CD14-positive monocyte (primary cell): Measurements from ENCODE around the gene SEZ6L2. TPM values are rescaled to one million over a fixed set of nuclear protein-coding genes. Genes with fewer than 3 reads are reported as not detected.

Source experiments
- DNase-seq, 3 donors: peaks; one replicate each; pipeline ENCODE4 v3.0.0-alpha.2; 2011 to 2022
- H2AFZ ChIP-seq: 2 replicates; pipeline ENCODE4 v1.6.0; 2012; ENCODE audit warnings: mild to moderate bottlenecking, low read depth, low read length, inconsistent platforms; ENCODE audit not compliant: insufficient read depth, poor library complexity, severe bottlenecking
- H3K27ac ChIP-seq, 2 donors: 1 replicate in 1 of 2; 2 replicates in 1 of 2; pipeline ENCODE4 v1.5.1; 2012 to 2013; ENCODE audit warnings: low read length in 2 of 2, control low read depth in 1 of 2, inconsistent platforms in 1 of 2, low read depth in 1 of 2, mild to moderate bottlenecking in 1 of 2
- H3K27me3 ChIP-seq, 2 donors: one replicate each; pipeline versions ENCODE4 v1.6.0 to v1.6.1; 2011 to 2013; ENCODE audit warnings: low read length in 2 of 2; ENCODE audit not compliant: control insufficient read depth in 2 of 2, insufficient read depth in 2 of 2
- H3K36me3 ChIP-seq, 2 donors: replicated peaks in 1 of 2; 1 replicate in 1 of 2; 2 replicates in 1 of 2; pipeline versions ENCODE4 v1.5.1 to v1.6.1; 2012 to 2013; ENCODE audit warnings: low read length in 2 of 2, control low read depth in 1 of 2, inconsistent platforms in 1 of 2, mild to moderate bottlenecking in 1 of 2; ENCODE audit not compliant: insufficient read depth in 2 of 2, control insufficient read depth in 1 of 2
- H3K4me1 ChIP-seq, 2 donors: 1 replicate in 1 of 2; 2 replicates in 1 of 2; pipeline versions ENCODE4 v1.5.1 to v1.6.1; 2012 to 2013; ENCODE audit warnings: low read length in 2 of 2, control low read depth in 1 of 2, inconsistent platforms in 1 of 2, mild to moderate bottlenecking in 1 of 2, moderate library complexity in 1 of 2; ENCODE audit not compliant: insufficient read depth in 2 of 2, control insufficient read depth in 1 of 2
- H3K4me2 ChIP-seq: replicated peaks from 2 replicates; pipeline ENCODE3; 2012; ENCODE audit warnings: low read length, moderate library complexity, mild to moderate bottlenecking; ENCODE audit not compliant: poor library complexity, severe bottlenecking; ENCODE audit errors: extremely low read depth
- H3K4me3 ChIP-seq, 3 experiments: fragments of 200-600 bp in 1 of 3; sonication (generic) in 1 of 3; replicated peaks in 1 of 3; 1 replicate in 2 of 3; 2 replicates in 1 of 3; pipeline ENCODE4 v1.5.1; 2011 to 2013; ENCODE audit warnings: low read length in 3 of 3, mild to moderate bottlenecking in 3 of 3, control low read depth in 2 of 3, low read depth in 2 of 3, inconsistent platforms in 1 of 3, moderate library complexity in 1 of 3
- H3K79me2 ChIP-seq: 2 replicates; pipeline ENCODE4 v1.6.0; 2012; ENCODE audit warnings: mild to moderate bottlenecking, control low read depth, inconsistent platforms, low read length, moderate library complexity; ENCODE audit not compliant: insufficient read depth
- H3K9ac ChIP-seq: 2 replicates; pipeline ENCODE4 v1.6.0; 2017; ENCODE audit warnings: low read length, mild to moderate bottlenecking; ENCODE audit not compliant: insufficient read depth, poor library complexity, severe bottlenecking
- H3K9me3 ChIP-seq, 2 donors: replicated peaks in 1 of 2; 1 replicate in 1 of 2; 2 replicates in 1 of 2; pipeline versions ENCODE4 v1.5.1 to v1.6.1; 2012 to 2013; ENCODE audit warnings: low read length in 2 of 2, control low read depth in 1 of 2; ENCODE audit not compliant: control insufficient read depth in 1 of 2, insufficient read depth in 1 of 2
- H4K20me1 ChIP-seq: 2 replicates; pipeline ENCODE4 v1.6.0; 2012; ENCODE audit warnings: mild to moderate bottlenecking, low read length, control low read depth, moderate library complexity; ENCODE audit not compliant: insufficient read depth
- H3K27ac Mint-ChIP-seq, 7 donors: one replicate each; pipeline ENCODE4 v1.8.0; 2020; ENCODE audit warnings: mild to moderate bottlenecking in 7 of 7, mixed read lengths in 7 of 7, moderate library complexity in 6 of 7, inconsistent platforms in 2 of 7
- H3K27me3 Mint-ChIP-seq, 3 donors: one replicate each; pipeline ENCODE4 v1.8.0; 2021 to 2022; ENCODE audit warnings: low read depth in 3 of 3, mild to moderate bottlenecking in 3 of 3, mixed read lengths in 3 of 3, moderate library complexity in 3 of 3, inconsistent platforms in 1 of 3
- H3K36me3 Mint-ChIP-seq, 2 donors: one replicate each; pipeline ENCODE4 v1.8.0; 2020; ENCODE audit warnings: mixed read lengths in 2 of 2, inconsistent platforms in 1 of 2, mild to moderate bottlenecking in 1 of 2
- H3K4me1 Mint-ChIP-seq: one replicate; pipeline ENCODE4 v1.8.0; 2020; ENCODE audit warnings: mild to moderate bottlenecking, mixed read lengths
- H3K4me3 Mint-ChIP-seq, 2 donors: one replicate each; pipeline ENCODE4 v1.8.0; 2020; ENCODE audit warnings: mild to moderate bottlenecking in 2 of 2, mixed read lengths in 2 of 2, moderate library complexity in 1 of 2
- H3K9me3 Mint-ChIP-seq, 7 donors: one replicate each; pipeline ENCODE4 v1.8.0; 2020 to 2022; ENCODE audit warnings: mixed read lengths in 7 of 7, mild to moderate bottlenecking in 6 of 7, moderate library complexity in 6 of 7, inconsistent platforms in 2 of 7
- CTCF ChIP-seq: fragments of 200-600 bp; IDR thresholded peaks from one replicate; pipeline ENCODE4 v1.8.0; 2022; ENCODE audit warnings: antibody characterized with exemption, mild to moderate bottlenecking
- WGBS: methylation state at CpG from one replicate; pipeline ENCODE4 v1.1.5; 2013; ENCODE audit warnings: missing lambda C conversion rate; ENCODE audit not compliant: insufficient coverage; 5-methylcytosine and 5-hydroxymethylcytosine counted together
- intact Hi-C, 2 donors: fragments of 100-400 bp; cut with micrococcal nuclease; formaldehyde crosslinking; loops; one replicate each; pipeline versions ENCODE4 v1.15.0 to v1.15.1; 2023
- polyA plus RNA-seq, 3 donors: library from polyadenylated mRNA; depleted of rRNA in 1 of 3; unstranded in 2 of 3; stranded (reverse) in 1 of 3; fragments of 300-500 nt in 2 of 3; fragments of >200 nt in 1 of 3; fragmentation: Illumina TruSeq in 2 of 3; gene quantifications; 1 replicate in 2 of 3; 2 replicates in 1 of 3; pipeline ENCODE4 v1.2.3, GENCODE V29; 2012 to 2021

The SEZ6L2 gene
- polyA plus RNA-seq, 3 donors, result not detected

GRCh38 chr16:29878172-29878571 is 21.2 kb downstream of the SEZ6L2 start:
- Histone ChIP-seq H3K9ac (no peak overlapping the region), H3K4me2 (no peak overlapping the region), H3K9me3 (peaks cover 8% of the 10 kb centered on the region in 2 donors), H3K4me3 (no peak overlapping the region), H3K79me2 (no peaks in the 10 kb centered on the region), H2AFZ (no peak overlapping the region), H4K20me1 (no peaks in the 10 kb centered on the region), H3K4me1 (peaks cover 14 to 19% of the 10 kb centered on the region in 2 donors), H3K27ac (no peak overlapping the region), H3K36me3 (no peaks in the 10 kb centered on the region), H3K27me3 (peaks cover 5 to 31% of the 10 kb centered on the region in 2 donors)
- 83% methylated on average over 4 of the region's 14 CpGs for WGBS
- peaks cover 0 to 5% of the 10 kb centered on the region in 2 donors for H3K36me3 Mint-ChIP-seq
- peaks cover 5 to 21% (median 12%) of the 10 kb centered on the region in 7 donors for H3K9me3 Mint-ChIP-seq
- peak overlapping the region in 1 of 2 donors; percentile 91 for H3K4me3 Mint-ChIP-seq
- H3K27ac Mint-ChIP-seq, result no peak overlapping the region
- intact Hi-C loops, result no loop called here
- TF ChIP-seq CTCF, result no peak
- peaks cover 32 to 47% (median 42%) of the 10 kb centered on the region in 3 donors for H3K27me3 Mint-ChIP-seq
- DNase-seq, result no peak
- peaks cover 17% of the 10 kb centered on the region for H3K4me1 Mint-ChIP-seq

- peak; percentile 75 to 84 (median 76) for DNase-seq
- Histone ChIP-seq H3K79me2 (no peaks in the 10 kb centered on the region), H4K20me1 (no peaks in the 10 kb centered on the region), H3K9ac (no peak overlapping the region), H3K9me3 (peaks cover 8% of the 10 kb centered on the region in 2 donors), H3K4me1 (peaks cover 14 to 19% of the 10 kb centered on the region in 2 donors), H3K27ac (no peak overlapping the region), H3K36me3 (no peaks in the 10 kb centered on the region), H3K4me2 (peak overlapping the region; percentile 79), H2AFZ (peak overlapping the region; percentile 73), H3K4me3 (peak overlapping the region in 1 of 3 experiments; percentile 70), H3K27me3 (peaks cover 5 to 31% of the 10 kb centered on the region in 2 donors)
- Mint-ChIP-seq H3K4me3 (peak overlapping the region; percentile 73 to 91), H3K4me1 (peaks cover 17% of the 10 kb centered on the region), H3K27me3 (peaks cover 30 to 46% (median 39%) of the 10 kb centered on the region in 3 donors), H3K36me3 (peaks cover 0 to 5% of the 10 kb centered on the region in 2 donors), H3K9me3 (peaks cover 5 to 21% (median 12%) of the 10 kb centered on the region in 7 donors), H3K27ac (peak overlapping the region in 1 of 7 donors; percentile 26)
- intact Hi-C loops, result no loop called here
- WGBS, result 17% methylated on average over 28 of the region's 28 CpGs
- no peak for TF ChIP-seq CTCF
Observed at GRCh38 chr16:29877266-29877961, 21.9 kb downstream of the SEZ6L2 start.
